K562 (cell line): ENCODE data around the gene TMEM117. TPM values are rescaled to one million over a fixed set of nuclear protein-coding genes. Genes with fewer than 3 reads are reported as not detected.

Source experiments
- GTF2A2 ChIP-seq: IDR thresholded peaks from 2 replicates; pipeline ENCODE4 v1.6.1; 2016; ENCODE audit warnings: mild to moderate bottlenecking, missing genetic modification characterization, missing compliant biosample characterization
- JUN ChIP-seq, 2 experiments: sonication (generic) in 1 of 2; formaldehyde crosslinking in 1 of 2; IDR thresholded peaks; 2 replicates each; pipeline versions ENCODE4 v1.6.1 to v1.8.0; 2012 to 2022; ENCODE audit warnings: borderline replicate concordance in 2 of 2, mild to moderate bottlenecking in 2 of 2, improper control_type of control experiment in 1 of 2, low read depth in 1 of 2, low read length in 1 of 2, missing genetic modification reagents in 1 of 2
- MTA3 ChIP-seq: fragments of 450-650 bp; formaldehyde crosslinking; IDR thresholded peaks from 2 replicates; pipeline ENCODE4 v1.6.1; 2017; ENCODE audit warnings: mild to moderate bottlenecking, borderline replicate concordance
- NFE2 ChIP-seq: IDR thresholded peaks from 2 replicates; pipeline ENCODE4 v1.6.1; 2014; ENCODE audit warnings: antibody characterized with exemption, low read depth
- PML ChIP-seq: IDR thresholded peaks from 2 replicates; pipeline ENCODE4 v1.6.1; 2012; ENCODE audit warnings: low read length, inconsistent platforms
- PYGO2 ChIP-seq: fragments of 450-650 bp; IDR thresholded peaks from 2 replicates; pipeline ENCODE4 v1.6.1; 2016; ENCODE audit warnings: mild to moderate bottlenecking, missing genetic modification characterization, moderate library complexity, missing compliant biosample characterization
- RAD21 ChIP-seq, 2 experiments: fragments of 250-450 bp in 1 of 2; fragments of 450-650 bp in 1 of 2; sonication (Bioruptor Pico) in 1 of 2; formaldehyde crosslinking in 1 of 2; IDR thresholded peaks in 1 of 2; conservative IDR thresholded peaks in 1 of 2; 2 replicates each; pipeline versions ENCODE4 v1.4.0 to v1.8.0; 2020 to 2022; ENCODE audit warnings: mild to moderate bottlenecking in 2 of 2, moderate library complexity in 1 of 2
- RBFOX2 ChIP-seq: fragments of 200-400 bp; formaldehyde crosslinking; IDR thresholded peaks from 2 replicates; pipeline ENCODE4 v1.6.1; 2017; ENCODE audit warnings: low read depth, mild to moderate bottlenecking, low read length, moderate library complexity
- RBM17 ChIP-seq: fragments of 200-400 bp; formaldehyde crosslinking; IDR thresholded peaks from 2 replicates; pipeline ENCODE4 v1.6.1; 2017; ENCODE audit warnings: low read depth, mild to moderate bottlenecking, low read length, borderline replicate concordance
- RFX5 ChIP-seq: IDR thresholded peaks from 2 replicates; pipeline ENCODE4 v1.6.1; 2011; ENCODE audit warnings: low read depth, mild to moderate bottlenecking, improper control_type of control experiment, low read length
- TRIM24 ChIP-seq, 2 experiments: fragments of 450-650 bp; IDR thresholded peaks; 2 replicates each; pipeline ENCODE4 v1.6.1; 2016
- U2AF1 ChIP-seq: fragments of 200-400 bp; formaldehyde crosslinking; optimal IDR thresholded peaks from 2 replicates; pipeline ENCODE3; 2017; ENCODE audit warnings: mild to moderate bottlenecking, low read depth, low read length, moderate library complexity
- polyA plus RNA-seq, 8 experiments: library from polyadenylated mRNA; depleted of rRNA in 4 of 8; stranded (reverse) in 5 of 8; unstranded in 3 of 8; fragments of >200 nt; fragmentation: Nextera tagmentation in 2 of 8; fragmentation: Illumina TruSeq in 1 of 8; extraction: Ambion mirVana in 2 of 8; extraction: Trizol in 1 of 8; gene quantifications; 2 replicates each; pipeline versions ENCODE4 v1.2.1 to v1.2.3, GENCODE V29; 2011 to 2014; ENCODE audit warnings: inconsistent platforms in 1 of 8, missing spikeins in 1 of 8
- total RNA-seq, 7 experiments: library from RNA; depleted of rRNA in 6 of 7; stranded (reverse); fragments of >200 nt in 6 of 7; fragmentation: Illumina TruSeq in 2 of 7; extraction: Trizol in 2 of 7; gene quantifications; 2 replicates each; pipeline versions ENCODE4 v1.2.1 to v1.2.3, GENCODE V29; 2011 to 2021; ENCODE audit warnings: low replicate concordance in 1 of 7
- TF ChIP-seq, protein P1 (sequence below): sonication (generic); formaldehyde crosslinking; IDR thresholded peaks from 2 replicates; pipeline ENCODE4 v1.8.1; 2023; ENCODE audit warnings: mild to moderate bottlenecking, missing genetic modification reagents
- TF ChIP-seq, protein P2 (sequence below): sonication (generic); formaldehyde crosslinking; IDR thresholded peaks from 2 replicates; pipeline ENCODE4 v1.8.0; 2022; ENCODE audit warnings: mild to moderate bottlenecking, missing genetic modification reagents, borderline replicate concordance
- TF ChIP-seq, protein P3 (sequence below): fragments of 250-450 bp; sonication (Bioruptor Pico); IDR thresholded peaks from 2 replicates; pipeline ENCODE4 v1.8.0; 2021; ENCODE audit warnings: moderate library complexity, mild to moderate bottlenecking, inconsistent platforms
- TF ChIP-seq, protein P4 (sequence below): fragments of 250-450 bp; sonication (Bioruptor Pico); IDR thresholded peaks from 2 replicates; pipeline ENCODE4 v1.8.0; 2021; ENCODE audit warnings: moderate library complexity, mild to moderate bottlenecking, inconsistent platforms
- TF ChIP-seq, protein P5 (sequence below): fragments of 250-450 bp; sonication (Bioruptor Pico); IDR thresholded peaks from 2 replicates; pipeline ENCODE4 v1.8.0; 2021; ENCODE audit warnings: borderline replicate concordance, mild to moderate bottlenecking, moderate library complexity; ENCODE audit not compliant: poor library complexity, severe bottlenecking

The TMEM117 gene
- total and polyA plus RNA-seq, 9 of the 15 experiments (the other 6 are each of a cell fraction or from before 2014, with no cell fraction given) = 0.31 to 2.8 (median 1.0) TPM

DNA sequence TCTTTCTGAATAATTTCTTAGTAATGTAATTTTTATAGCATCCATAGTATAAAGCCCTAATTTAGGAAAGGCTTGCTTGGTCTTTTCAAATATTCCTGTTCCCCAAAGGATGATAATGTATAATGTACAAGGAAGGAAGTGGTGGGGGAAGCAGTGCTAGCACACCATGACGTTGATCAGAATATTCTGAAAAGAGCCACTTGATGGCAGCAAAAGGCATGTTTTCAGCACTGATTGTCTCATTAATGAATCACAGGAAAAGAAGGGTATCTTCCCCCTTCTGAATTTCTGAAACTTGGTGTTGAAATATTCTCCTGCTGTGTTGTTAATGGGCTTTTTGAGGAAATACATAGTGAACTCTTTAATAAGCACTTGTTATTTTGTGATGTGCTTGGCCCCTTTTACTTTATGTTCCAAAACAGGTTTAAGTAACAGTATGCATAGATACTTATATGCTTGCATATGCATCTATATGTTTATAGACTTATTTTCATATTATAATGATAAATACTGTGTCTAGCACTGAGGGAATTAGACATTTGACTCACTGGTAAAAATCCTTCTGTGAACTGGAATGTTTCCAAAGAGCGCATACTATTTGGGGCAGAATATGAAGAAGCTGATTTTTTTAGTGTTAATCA is 122.0 kb downstream of the TMEM117 start (continued):
- TF ChIP-seq, protein P1, sequence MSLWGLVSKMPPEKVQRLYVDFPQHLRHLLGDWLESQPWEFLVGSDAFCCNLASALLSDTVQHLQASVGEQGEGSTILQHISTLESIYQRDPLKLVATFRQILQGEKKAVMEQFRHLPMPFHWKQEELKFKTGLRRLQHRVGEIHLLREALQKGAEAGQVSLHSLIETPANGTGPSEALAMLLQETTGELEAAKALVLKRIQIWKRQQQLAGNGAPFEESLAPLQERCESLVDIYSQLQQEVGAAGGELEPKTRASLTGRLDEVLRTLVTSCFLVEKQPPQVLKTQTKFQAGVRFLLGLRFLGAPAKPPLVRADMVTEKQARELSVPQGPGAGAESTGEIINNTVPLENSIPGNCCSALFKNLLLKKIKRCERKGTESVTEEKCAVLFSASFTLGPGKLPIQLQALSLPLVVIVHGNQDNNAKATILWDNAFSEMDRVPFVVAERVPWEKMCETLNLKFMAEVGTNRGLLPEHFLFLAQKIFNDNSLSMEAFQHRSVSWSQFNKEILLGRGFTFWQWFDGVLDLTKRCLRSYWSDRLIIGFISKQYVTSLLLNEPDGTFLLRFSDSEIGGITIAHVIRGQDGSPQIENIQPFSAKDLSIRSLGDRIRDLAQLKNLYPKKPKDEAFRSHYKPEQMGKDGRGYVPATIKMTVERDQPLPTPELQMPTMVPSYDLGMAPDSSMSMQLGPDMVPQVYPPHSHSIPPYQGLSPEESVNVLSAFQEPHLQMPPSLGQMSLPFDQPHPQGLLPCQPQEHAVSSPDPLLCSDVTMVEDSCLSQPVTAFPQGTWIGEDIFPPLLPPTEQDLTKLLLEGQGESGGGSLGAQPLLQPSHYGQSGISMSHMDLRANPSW = no peak
- no peak for TF ChIP-seq GTF2A2 (tag)
- no peak for TF ChIP-seq PML
- TF ChIP-seq, protein P2, sequence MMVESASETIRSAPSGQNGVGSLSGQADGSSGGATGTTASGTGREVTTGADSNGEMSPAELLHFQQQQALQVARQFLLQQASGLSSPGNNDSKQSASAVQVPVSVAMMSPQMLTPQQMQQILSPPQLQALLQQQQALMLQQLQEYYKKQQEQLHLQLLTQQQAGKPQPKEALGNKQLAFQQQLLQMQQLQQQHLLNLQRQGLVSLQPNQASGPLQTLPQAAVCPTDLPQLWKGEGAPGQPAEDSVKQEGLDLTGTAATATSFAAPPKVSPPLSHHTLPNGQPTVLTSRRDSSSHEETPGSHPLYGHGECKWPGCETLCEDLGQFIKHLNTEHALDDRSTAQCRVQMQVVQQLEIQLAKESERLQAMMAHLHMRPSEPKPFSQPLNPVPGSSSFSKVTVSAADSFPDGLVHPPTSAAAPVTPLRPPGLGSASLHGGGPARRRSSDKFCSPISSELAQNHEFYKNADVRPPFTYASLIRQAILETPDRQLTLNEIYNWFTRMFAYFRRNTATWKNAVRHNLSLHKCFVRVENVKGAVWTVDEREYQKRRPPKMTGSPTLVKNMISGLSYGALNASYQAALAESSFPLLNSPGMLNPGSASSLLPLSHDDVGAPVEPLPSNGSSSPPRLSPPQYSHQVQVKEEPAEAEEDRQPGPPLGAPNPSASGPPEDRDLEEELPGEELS = no peak
- peak; percentile 50 to 54 for TF ChIP-seq RAD21 (CRISPR knock-in tag; conservative IDR thresholded peaks at IDR 0.05 in 1 of 2, IDR thresholded peaks at IDR 0.05 in 1 of 2)
- no peak for TF ChIP-seq TRIM24 (IDR thresholded peaks at IDR 0.05)
- TF ChIP-seq, protein P3, sequence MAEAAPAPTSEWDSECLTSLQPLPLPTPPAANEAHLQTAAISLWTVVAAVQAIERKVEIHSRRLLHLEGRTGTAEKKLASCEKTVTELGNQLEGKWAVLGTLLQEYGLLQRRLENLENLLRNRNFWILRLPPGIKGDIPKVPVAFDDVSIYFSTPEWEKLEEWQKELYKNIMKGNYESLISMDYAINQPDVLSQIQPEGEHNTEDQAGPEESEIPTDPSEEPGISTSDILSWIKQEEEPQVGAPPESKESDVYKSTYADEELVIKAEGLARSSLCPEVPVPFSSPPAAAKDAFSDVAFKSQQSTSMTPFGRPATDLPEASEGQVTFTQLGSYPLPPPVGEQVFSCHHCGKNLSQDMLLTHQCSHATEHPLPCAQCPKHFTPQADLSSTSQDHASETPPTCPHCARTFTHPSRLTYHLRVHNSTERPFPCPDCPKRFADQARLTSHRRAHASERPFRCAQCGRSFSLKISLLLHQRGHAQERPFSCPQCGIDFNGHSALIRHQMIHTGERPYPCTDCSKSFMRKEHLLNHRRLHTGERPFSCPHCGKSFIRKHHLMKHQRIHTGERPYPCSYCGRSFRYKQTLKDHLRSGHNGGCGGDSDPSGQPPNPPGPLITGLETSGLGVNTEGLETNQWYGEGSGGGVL (CRISPR knock-in tag) = no peak
- no peak for TF ChIP-seq PYGO2 (tag)
- no peak for TF ChIP-seq MTA3
- no peak for TF ChIP-seq RBM17
- TF ChIP-seq RBFOX2 = no peak
- TF ChIP-seq U2AF1 = no peak
- TF ChIP-seq, protein P4, sequence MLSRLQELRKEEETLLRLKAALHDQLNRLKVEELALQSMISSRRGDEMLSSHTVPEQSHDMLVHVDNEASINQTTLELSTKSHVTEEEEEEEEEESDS (CRISPR knock-in tag) = no peak
- TF ChIP-seq, protein P5, sequence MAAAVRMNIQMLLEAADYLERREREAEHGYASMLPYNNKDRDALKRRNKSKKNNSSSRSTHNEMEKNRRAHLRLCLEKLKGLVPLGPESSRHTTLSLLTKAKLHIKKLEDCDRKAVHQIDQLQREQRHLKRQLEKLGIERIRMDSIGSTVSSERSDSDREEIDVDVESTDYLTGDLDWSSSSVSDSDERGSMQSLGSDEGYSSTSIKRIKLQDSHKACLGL (CRISPR knock-in tag) = no peak
- no peak for TF ChIP-seq NFE2
- no peak for TF ChIP-seq RFX5
- no peak for TF ChIP-seq JUN (IDR thresholded peaks at IDR 0.05; ENCODE audit: borderline replicate concordance, low read depth, low read length)
- no peak for TF ChIP-seq JUN (CRISPR knock-in tag; IDR thresholded peaks at IDR 0.05; ENCODE audit: borderline replicate concordance)
